MG63 (cell line): Measurements from ENCODE around the gene PPEF2. TPM values are rescaled to one million over a fixed set of nuclear protein-coding genes. Genes with fewer than 3 reads are reported as not detected.
"Not testable (repeated sequence)": the region's sequence is repeated elsewhere in the genome, so short reads cannot be mapped to it uniquely, and the experiment has no call there.

ENCODE experiments used
- DNase-seq: peaks from one replicate; pipeline ENCODE4 v3.0.0-alpha.2; 2020
- H3K27me3 ChIP-seq: fragments of 250-450 bp; sonication (Bioruptor Pico); 2 replicates; pipeline ENCODE4 v1.5.1; 2020; ENCODE audit warnings: mild to moderate bottlenecking, moderate library complexity
- H3K36me3 ChIP-seq: fragments of 250-450 bp; sonication (Bioruptor Pico); 2 replicates; pipeline ENCODE4 v1.5.1; 2020; ENCODE audit warnings: mild to moderate bottlenecking, moderate library complexity
- H3K4me3 ChIP-seq: fragments of 250-450 bp; sonication (Bioruptor Pico); 2 replicates; pipeline ENCODE4 v1.5.1; 2020; ENCODE audit warnings: mild to moderate bottlenecking, moderate library complexity
- H3K9me3 ChIP-seq: fragments of 250-450 bp; sonication (Bioruptor Pico); 2 replicates; pipeline ENCODE4 v1.5.1; 2020; ENCODE audit warnings: mild to moderate bottlenecking, moderate library complexity
- total RNA-seq: library from RNA; depleted of rRNA; stranded (reverse); fragments of >200 nt; shearing (Covaris generic); gene quantifications from 2 replicates; pipeline ENCODE4 v1.2.3, GENCODE V29; 2014; ENCODE audit warnings: low replicate concordance

PPEF2 gene
- total RNA-seq, 1 experiment from 2014 or later, result not detected

- no peaks in the 10 kb centered on the region for H3K27me3 ChIP-seq
- H3K4me3 ChIP-seq, result no peak overlapping the region
- H3K36me3 ChIP-seq, result no peaks in the 10 kb centered on the region
- DNase-seq, result no peak
- H3K9me3 ChIP-seq, result no peaks in the 10 kb centered on the region
These were observed 43.5 kb downstream of the PPEF2 start for GRCh38 chr4:75858721-75859120.

- no peaks in the 10 kb centered on the region for H3K9me3 ChIP-seq
- DNase-seq, result no peak
These were observed 52.8 kb downstream of the PPEF2 start for GRCh38 chr4:75849461-75849860.

GRCh38 chr4:75848891-75849290, 53.4 kb downstream of the PPEF2 start:
- no peaks in the 10 kb centered on the region for H3K9me3 ChIP-seq
- no peaks in the 10 kb centered on the region for H3K27me3 ChIP-seq
- DNase-seq, result no peak
- no peaks in the 10 kb centered on the region for H3K36me3 ChIP-seq
- no peak overlapping the region for H3K4me3 ChIP-seq

More at GRCh38 chr4:75849461-75849860, 52.8 kb downstream of the PPEF2 start:
- Histone ChIP-seq H3K27me3 (no peaks in the 10 kb centered on the region), H3K4me3 (no peak overlapping the region), H3K36me3 (no peaks in the 10 kb centered on the region)

GRCh38 chr4:75848171-75848760, 54.0 kb downstream of the PPEF2 start:
- H3K9me3 ChIP-seq, H3K27me3 ChIP-seq, H3K36me3 ChIP-seq, H3K4me3 ChIP-seq: not testable (repeated sequence)
- peak; percentile 11 for DNase-seq

GRCh38 chr4:75845992-75846391, 56.3 kb downstream of the PPEF2 start:
- Histone ChIP-seq H3K4me3 (no peak overlapping the region), H3K27me3 (no peaks in the 10 kb centered on the region), H3K36me3 (no peaks in the 10 kb centered on the region), H3K9me3 (no peaks in the 10 kb centered on the region)
- DNase-seq, result no peak

- Histone ChIP-seq H3K4me3 (no peak overlapping the region), H3K27me3 (no peaks in the 10 kb centered on the region), H3K9me3 (no peaks in the 10 kb centered on the region), H3K36me3 (no peaks in the 10 kb centered on the region)
- DNase-seq, result peak; percentile 37
These were observed 58.0 kb downstream of the PPEF2 start for GRCh38 chr4:75844151-75844662.

GRCh38 chr4:75843596-75843995, 58.7 kb downstream of the PPEF2 start:
- Histone ChIP-seq H3K27me3 (no peaks in the 10 kb centered on the region), H3K9me3 (no peaks in the 10 kb centered on the region), H3K36me3 (no peaks in the 10 kb centered on the region), H3K4me3 (no peak overlapping the region)
- DNase-seq, result no peak

- no peak overlapping the region for H3K4me3 ChIP-seq
- no peaks in the 10 kb centered on the region for H3K9me3 ChIP-seq
- no peak for DNase-seq
- H3K36me3 ChIP-seq, result no peaks in the 10 kb centered on the region
- no peaks in the 10 kb centered on the region for H3K27me3 ChIP-seq
These were observed 60.4 kb downstream of the PPEF2 start for GRCh38 chr4:75841641-75842520.

GRCh38 chr4:75834772-75835154, 67.5 kb downstream of the PPEF2 start:
- no peaks in the 10 kb centered on the region for H3K27me3 ChIP-seq
- no peak for DNase-seq
- H3K36me3 ChIP-seq, result no peaks in the 10 kb centered on the region
- H3K9me3 ChIP-seq, result no peaks in the 10 kb centered on the region
- H3K4me3 ChIP-seq, result no peak overlapping the region

- Histone ChIP-seq H3K9me3 (no peaks in the 10 kb centered on the region), H3K4me3 (no peak overlapping the region), H3K27me3 (no peaks in the 10 kb centered on the region), H3K36me3 (no peaks in the 10 kb centered on the region)
- no peak for DNase-seq
These were observed 68.0 kb downstream of the PPEF2 start for GRCh38 chr4:75834095-75834771.

- H3K36me3 ChIP-seq, result no peaks in the 10 kb centered on the region
- no peak overlapping the region for H3K4me3 ChIP-seq
- no peaks in the 10 kb centered on the region for H3K9me3 ChIP-seq
- no peaks in the 10 kb centered on the region for H3K27me3 ChIP-seq
- DNase-seq, result no peak
These were observed 70.3 kb downstream of the PPEF2 start for GRCh38 chr4:75831856-75832405.

GRCh38 chr4:75830906-75831305, 71.3 kb downstream of the PPEF2 start:
- Histone ChIP-seq H3K4me3 (no peak overlapping the region), H3K36me3 (no peaks in the 10 kb centered on the region), H3K27me3 (no peaks in the 10 kb centered on the region), H3K9me3 (no peaks in the 10 kb centered on the region)
- no peak for DNase-seq

- DNase-seq, result no peak
- no peaks in the 10 kb centered on the region for H3K9me3 ChIP-seq
- no peaks in the 10 kb centered on the region for H3K36me3 ChIP-seq
- no peak overlapping the region for H3K4me3 ChIP-seq
- H3K27me3 ChIP-seq, result no peaks in the 10 kb centered on the region
These were observed 78.4 kb downstream of the PPEF2 start for GRCh38 chr4:75823812-75824211.

GRCh38 chr4:75822416-75822815, 79.8 kb downstream of the PPEF2 start:
- Histone ChIP-seq H3K36me3 (no peaks in the 10 kb centered on the region), H3K4me3 (no peak overlapping the region), H3K9me3 (no peaks in the 10 kb centered on the region), H3K27me3 (no peaks in the 10 kb centered on the region)
- DNase-seq, result no peak

GRCh38 chr4:75821966-75822365, 80.3 kb downstream of the PPEF2 start:
- H3K27me3 ChIP-seq, result no peaks in the 10 kb centered on the region
- H3K4me3 ChIP-seq, result no peak overlapping the region
- no peaks in the 10 kb centered on the region for H3K36me3 ChIP-seq
- H3K9me3 ChIP-seq, result no peaks in the 10 kb centered on the region
- peak; percentile 42 for DNase-seq

GRCh38 chr4:75821216-75821615, 81.0 kb downstream of the PPEF2 start:
- no peaks in the 10 kb centered on the region for H3K36me3 ChIP-seq
- no peak overlapping the region for H3K4me3 ChIP-seq
- H3K9me3 ChIP-seq, result no peaks in the 10 kb centered on the region
- no peak for DNase-seq
- no peaks in the 10 kb centered on the region for H3K27me3 ChIP-seq

- DNase-seq, result no peak
- Histone ChIP-seq H3K36me3 (no peaks in the 10 kb centered on the region), H3K4me3 (no peak overlapping the region)
These were observed 81.6 kb downstream of the PPEF2 start for GRCh38 chr4:75820676-75821075.

More at GRCh38 chr4:75820676-75821075, 81.6 kb downstream of the PPEF2 start:
- no peaks in the 10 kb centered on the region for H3K27me3 ChIP-seq
- no peaks in the 10 kb centered on the region for H3K9me3 ChIP-seq
